Activated CD4-positive, alpha-beta T cell treated with anti-CD3 and anti-CD28 coated beads, Interleukin-2, amount 50 U/mL, for 4 hours (primary cell): ENCODE measurements around the gene ROMO1.
"Not testable (repeated sequence)": the region's sequence is repeated elsewhere in the genome, so short reads cannot be mapped to it uniquely, and the experiment has no call there.

ENCODE experiments used
- DNase-seq, 2 experiments: peaks; one replicate each; pipeline ENCODE4 v3.0.0-alpha.2; 2020

ROMO1 gene

GRCh38 chr20:35685368-35685767 is 13.8 kb upstream of the ROMO1 start:
- not testable (repeated sequence) for DNase-seq

GRCh38 chr20:35686872-35687271 is 12.3 kb upstream of the ROMO1 start:
- DNase-seq = not testable (repeated sequence)

- no peak for DNase-seq
Measured at GRCh38 chr20:35690265-35690664, 8.9 kb upstream of the ROMO1 start.

GRCh38 chr20:35695245-35695749 is 3.9 kb upstream of the ROMO1 start:
- no peak for DNase-seq

GRCh38 chr20:35695978-35696377 is 3.2 kb upstream of the ROMO1 start:
- DNase-seq = no peak

- DNase-seq = no peak
Measured at GRCh38 chr20:35697696-35698297, 1.4 kb upstream of the ROMO1 start.

GRCh38 chr20:35698298-35699126 is 693 bp upstream of the ROMO1 start:
- DNase-seq = no peak

GRCh38 chr20:35699957-35700624 is 886 bp downstream of the ROMO1 start:
- DNase-seq = no peak

- no peak for DNase-seq
Measured at GRCh38 chr20:35700625-35701148, 1.5 kb downstream of the ROMO1 start.

GRCh38 chr20:35702051-35702823 is 3.0 kb downstream of the ROMO1 start:
- no peak for DNase-seq

- no peak for DNase-seq
Measured at GRCh38 chr20:35702824-35703695, 3.9 kb downstream of the ROMO1 start.

- no peak for DNase-seq
Measured at GRCh38 chr20:35704514-35705261, 5.5 kb downstream of the ROMO1 start.

- not testable (repeated sequence) for DNase-seq
Measured at GRCh38 chr20:35705894-35706293, 6.7 kb downstream of the ROMO1 start.

GRCh38 chr20:35706591-35707529 is 7.7 kb downstream of the ROMO1 start:
- DNase-seq = not testable (repeated sequence)

GRCh38 chr20:35708502-35708901 is 9.3 kb downstream of the ROMO1 start:
- DNase-seq = no peak

GRCh38 chr20:35709259-35709658 is 10.1 kb downstream of the ROMO1 start:
- DNase-seq = no peak

GRCh38 chr20:35710039-35710438 is 10.8 kb downstream of the ROMO1 start:
- DNase-seq = no peak

- DNase-seq = no peak
Measured at GRCh38 chr20:35710884-35711587, 11.8 kb downstream of the ROMO1 start.
